Stimulated activated CD8-positive, alpha-beta memory T cell treated with anti-CD3 and anti-CD28 coated beads, Interleukin-12 subunit alpha, Interleukin-12 subunit beta, amount 100 ng/mL, for 4 hours (primary cell): ENCODE results near the gene CUTC.

Experiments used
- DNase-seq: peaks from one replicate; pipeline ENCODE4 v3.0.0-alpha.2; 2020; ENCODE audit warnings: low read depth

CUTC gene

DNA sequence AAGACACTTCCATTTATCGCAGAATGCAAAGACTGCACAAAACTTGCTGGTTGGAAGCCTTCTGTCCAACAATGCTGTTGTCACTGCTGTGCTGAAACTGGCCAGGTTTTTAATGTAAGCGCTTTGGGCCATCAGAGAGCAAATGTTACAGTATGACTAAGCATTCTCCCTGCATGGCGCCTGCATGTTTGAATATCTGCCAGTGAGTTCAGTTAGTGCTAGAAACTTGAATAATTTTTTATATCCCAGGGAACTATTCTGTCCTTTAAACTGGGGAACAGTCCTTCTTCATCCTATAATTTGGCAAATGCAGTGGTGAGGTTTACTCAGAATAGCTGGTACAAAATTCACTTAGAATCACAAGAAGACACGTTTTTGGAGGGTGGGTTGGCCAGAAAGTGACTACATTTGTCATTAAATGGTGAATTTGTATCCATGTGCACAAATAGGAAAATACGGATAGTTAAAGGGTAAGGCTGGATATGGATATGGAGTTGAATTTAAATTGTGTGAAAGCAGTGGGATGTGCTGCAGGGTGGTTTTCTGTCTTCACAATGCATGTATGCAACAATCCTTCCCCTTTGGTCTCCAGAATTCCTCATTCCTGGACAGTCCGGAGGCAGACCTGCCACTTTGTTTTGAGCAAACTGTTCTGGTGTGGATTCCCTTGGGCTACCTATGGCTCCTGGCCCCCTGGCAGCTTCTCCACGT is 52.1 kb downstream of the CUTC start:
- no peak for DNase-seq

DNA sequence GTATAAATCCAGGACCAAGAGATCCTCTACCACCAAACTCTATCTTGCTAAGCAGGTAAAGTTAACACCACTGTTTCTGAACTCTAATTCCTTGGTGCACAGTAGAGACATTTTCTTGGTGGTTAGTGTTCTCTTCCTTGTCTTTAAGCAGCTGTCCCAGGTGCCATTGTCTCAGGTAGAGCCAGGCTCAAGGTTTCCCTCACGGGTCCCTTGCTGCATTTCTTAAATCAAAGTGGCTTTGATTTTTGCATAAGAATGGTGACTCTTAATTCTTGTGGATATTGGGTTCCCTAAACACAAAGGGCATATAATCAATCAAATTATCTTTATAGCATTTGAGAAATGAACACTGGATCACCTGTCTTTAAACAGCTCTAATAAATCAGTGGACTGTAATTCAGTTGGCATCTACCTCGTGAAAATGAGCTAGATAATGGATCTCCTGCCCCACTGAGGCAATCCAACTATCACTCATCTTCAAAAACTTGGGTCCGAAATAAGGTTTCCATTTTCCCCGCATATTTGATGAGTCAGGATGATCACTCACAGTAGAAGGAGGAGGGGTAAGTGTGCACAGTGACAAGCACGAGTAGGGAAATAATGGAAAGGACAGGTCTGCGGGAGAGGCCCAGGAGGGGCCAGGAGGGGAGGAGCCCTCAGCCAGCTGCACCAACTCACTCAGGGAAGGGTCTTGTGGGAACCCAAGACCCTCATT is 52.9 kb downstream of the CUTC start:
- DNase-seq: no peak

DNA sequence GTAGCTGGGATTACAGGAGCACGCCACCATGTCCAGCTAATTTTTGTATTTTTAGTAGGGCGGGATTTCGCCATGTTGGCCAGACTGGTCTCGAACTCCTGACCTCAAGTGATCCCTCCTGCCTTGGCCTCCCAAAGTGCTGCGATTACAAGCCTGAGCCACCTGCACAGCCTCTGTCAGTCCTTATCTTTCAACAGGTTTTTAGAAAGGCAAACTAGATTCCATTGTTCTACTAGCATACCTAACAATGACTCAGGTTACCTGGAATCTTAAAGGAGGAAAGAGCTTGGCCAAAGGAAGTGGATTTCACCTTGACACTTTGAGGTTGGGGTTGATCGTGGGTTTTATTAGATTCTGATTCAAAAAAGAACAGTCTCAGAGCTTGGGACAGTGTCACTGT is 53.6 kb downstream of the CUTC start:
- no peak for DNase-seq

DNA sequence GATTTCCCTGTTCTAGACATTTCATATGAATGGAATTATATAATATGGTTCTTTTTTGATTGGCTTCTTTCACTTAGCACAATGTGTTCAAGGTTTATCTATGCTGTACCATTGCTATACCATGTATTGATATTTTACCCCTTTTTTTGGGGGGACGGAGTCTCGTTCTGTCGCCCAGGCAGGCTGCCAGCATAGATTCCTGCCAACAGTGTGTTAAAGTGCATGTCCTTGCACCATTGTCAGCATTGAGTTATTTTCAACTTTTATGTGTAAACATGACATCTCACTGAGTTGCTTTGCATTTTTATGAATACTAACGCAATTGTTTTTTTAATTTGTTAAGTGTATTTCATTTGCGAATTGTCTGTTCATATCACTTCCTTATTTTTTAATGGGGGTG is 55.3 kb downstream of the CUTC start:
- no peak for DNase-seq

DNA sequence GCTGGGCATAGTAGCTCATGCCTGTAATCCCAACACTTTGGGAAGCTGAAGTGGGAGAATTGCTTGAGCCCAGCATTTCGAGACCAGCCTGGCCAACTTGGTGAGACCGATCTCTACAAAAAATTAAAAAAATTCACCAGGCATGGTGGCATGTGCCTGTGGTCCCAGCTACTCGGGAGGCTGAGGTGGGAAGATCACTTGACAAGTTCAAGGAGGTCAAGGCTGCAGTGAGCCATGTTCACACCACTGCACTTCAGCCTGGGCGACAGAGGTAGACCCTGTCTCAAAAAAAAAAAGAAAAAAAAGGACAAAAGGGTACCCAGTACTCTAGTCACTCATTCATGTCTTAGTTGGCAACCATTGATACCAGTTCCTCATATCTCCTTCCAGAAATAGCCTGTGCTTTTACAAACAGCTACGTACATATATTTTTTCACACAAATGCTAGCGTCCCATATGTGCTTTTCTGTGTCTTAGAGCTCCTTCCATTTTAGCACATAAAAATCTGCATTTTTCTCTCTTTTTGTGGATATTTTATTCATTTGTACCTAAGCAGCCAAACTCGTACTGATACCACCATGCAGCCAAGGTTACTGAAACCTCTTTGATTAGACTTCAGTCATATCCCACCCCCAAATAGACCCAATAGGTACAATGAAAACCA is 55.9 kb downstream of the CUTC start:
- no peak for DNase-seq

DNA sequence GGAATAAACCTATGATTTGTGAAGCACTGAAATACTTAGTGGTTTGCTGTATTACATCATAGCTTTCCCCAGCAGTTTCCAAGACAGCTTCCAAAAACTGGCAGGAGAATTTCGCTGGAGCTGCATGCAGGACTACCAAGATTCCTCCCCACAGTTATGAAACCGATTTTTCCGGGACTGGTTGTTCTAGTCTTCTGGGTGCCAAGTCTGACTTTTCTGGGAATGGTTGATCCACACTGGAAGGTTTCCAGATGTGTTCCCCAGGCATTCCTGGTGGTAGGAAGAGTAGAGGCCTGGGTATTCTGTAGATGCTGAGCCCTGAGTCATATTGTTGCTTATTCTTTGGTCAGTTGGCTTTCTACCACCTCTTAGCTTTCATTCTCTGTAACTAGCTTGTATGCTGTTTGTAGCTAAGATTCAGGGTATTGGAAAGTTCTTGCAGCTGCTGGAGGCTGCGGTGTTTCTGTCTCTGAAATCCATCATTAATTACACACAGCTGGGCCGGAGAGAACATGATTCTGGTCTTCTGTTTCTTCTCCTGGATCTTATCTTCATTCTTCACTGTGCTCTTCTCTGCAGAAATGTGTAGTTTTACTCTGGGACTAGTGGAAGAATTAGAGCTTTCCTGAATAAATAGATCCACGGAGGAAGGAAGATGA is 56.7 kb downstream of the CUTC start:
- no peak for DNase-seq

DNA sequence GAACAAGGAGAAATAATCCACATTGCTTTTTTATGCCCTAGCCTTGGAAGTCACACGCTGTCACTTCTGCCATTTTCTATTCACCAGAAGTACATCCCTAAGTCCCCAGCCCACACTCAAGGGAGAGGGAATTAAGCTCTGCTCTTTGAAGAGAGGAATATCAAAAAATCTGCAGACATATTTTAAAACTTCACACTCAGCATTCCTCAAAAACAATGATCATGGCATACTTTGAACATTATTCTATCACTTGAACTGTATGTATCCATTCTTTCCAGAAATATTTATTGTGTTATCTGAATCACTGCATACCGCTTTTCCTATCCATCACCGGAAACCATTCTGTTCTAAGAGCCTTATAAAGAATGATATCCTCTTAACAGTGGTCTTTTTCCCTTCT is 59.8 kb downstream of the CUTC start:
- DNase-seq: no peak

DNA sequence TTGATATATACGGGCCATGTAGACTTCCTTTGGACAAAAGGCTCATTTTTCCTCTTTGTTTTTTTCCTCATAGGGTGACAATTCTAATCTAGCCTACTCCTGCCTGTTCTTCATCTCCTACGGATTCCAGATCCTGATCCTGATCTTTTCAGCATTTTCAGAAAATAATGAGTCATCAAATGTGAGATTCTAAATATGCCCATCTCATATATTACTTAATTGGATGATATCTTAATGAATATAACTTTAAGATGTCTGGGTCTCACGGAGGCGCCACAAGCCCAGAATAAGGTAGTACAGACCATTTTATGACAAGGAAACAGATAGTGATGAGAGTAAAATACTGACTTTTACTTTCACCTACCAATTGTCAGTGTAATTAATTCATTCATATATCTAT is 61.8 kb downstream of the CUTC start:
- no peak for DNase-seq

DNA sequence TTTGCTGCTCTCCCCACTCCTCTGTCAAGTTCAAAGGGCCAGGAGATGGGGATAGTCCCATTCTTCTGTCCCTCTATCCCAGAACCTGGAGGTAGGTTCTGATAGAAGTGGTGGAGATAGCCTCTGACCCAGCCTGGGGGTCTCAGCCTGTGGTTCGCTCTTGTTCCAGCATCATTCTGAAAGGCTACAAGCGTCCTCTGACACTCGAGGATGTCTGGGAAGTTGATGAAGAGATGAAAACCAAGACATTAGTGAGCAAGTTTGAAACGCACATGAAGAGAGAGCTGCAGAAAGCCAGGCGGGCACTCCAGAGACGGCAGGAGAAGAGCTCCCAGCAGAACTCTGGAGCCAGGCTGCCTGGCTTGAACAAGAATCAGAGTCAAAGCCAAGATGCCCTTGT is 64.9 kb downstream of the CUTC start:
- DNase-seq: no peak

DNA sequence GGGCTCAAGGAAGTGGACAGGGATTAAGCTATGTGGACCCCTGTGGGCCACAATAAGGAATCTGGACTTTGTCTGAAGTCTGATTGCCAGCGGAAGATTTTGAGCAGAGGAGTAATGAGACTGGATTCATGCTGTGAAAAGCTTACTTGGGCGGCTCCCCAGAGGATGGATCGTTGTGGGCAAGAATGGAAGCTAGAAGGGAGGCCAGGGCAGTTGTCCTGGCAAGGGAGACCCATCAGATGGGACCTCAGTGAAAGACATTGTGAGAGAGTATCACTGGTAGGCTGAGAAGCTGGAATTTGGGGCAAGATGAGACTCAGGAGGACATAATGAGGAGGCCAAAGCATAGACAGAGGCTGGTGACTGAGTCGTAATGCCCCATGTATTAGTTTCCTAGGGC is 66.0 kb downstream of the CUTC start:
- no peak for DNase-seq

DNA sequence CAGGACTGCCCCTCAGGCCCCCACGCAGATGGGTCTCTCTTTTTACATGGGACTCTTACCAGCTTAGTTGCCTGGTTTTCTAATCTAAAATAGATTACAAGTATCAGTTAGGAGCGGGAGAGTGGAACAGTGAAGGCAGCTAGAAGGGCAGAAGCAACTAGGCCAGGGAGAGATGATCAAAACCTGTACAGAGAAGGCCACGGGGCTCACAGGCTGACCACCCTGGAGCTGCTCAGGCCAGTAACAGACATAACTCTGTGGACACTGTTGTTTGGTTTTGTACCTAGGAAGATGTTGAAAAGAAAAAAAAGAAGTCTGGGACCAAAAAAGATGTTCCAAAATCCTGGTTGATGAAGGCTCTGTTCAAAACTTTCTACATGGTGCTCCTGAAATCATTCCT is 66.9 kb downstream of the CUTC start:
- DNase-seq: no peak

DNA sequence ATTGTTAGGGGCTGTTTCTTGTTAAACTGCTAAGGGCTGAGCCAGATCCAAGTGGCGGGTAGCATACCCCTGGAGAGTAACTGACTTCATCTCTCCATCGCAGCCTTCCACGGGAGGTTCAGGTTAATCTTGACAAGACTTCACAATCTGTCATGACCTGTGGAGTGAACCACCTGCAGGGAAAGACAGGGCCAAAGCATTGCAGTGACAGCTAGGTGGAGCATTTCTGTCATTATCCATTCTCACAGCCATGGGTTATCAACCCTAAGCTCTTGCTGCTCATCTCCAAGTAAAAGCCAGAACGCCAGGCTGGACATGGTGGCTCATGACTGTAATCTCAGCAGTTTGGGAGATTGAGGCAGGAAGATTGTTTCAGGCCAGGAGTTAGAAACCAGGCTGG is 67.6 kb downstream of the CUTC start:
- no peak for DNase-seq

DNA sequence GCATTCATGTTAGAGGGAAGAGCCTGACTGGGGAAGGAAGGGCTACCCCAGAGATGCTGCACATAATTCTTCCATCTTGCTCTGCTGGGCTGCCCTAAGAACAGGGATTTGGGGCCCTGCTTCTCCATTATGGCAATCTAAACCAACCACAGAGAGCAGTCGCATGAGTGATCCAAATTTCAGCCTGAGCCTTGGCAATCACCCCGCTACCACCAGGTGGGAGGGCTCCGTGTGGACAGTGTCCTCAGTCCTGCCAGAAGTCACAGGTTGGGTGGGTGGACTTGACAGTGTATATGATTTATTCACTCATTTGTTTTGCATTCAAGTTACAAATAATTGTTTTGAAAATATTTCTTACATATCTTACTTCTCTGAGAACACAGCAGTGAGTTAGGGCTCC is 72.4 kb downstream of the CUTC start:
- DNase-seq: no peak

DNA sequence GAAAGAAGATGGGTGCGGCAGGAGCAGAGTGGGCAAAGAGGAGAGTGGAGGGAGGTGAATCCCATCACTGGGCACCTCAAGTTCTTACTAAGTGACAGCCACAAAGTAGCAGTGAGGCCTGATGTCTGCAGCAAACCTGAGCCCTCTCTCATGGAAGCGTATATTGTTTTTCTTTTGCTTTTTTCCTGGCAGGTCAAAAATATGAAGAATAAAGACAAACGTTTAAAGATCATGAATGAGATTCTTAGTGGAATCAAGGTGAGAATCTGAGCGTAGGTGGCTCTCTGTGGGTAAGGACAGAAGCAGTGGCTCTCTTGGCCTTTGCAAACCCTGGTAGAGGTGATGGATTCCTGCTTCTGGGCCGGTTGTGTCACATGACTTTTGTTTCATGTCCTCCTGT is 73.2 kb downstream of the CUTC start:
- DNase-seq: no peak
